ENCODE data around the gene EMC1.
"Not testable (repeated sequence)": the region's sequence is repeated elsewhere in the genome, so short reads cannot be mapped to it uniquely, and the experiment has no call there.

Gene EMC1

GRCh38 chr1:19262047-19262446 lies 10.7 kb upstream of the EMC1 start:
- TF ChIP-seq, protein P1, sequence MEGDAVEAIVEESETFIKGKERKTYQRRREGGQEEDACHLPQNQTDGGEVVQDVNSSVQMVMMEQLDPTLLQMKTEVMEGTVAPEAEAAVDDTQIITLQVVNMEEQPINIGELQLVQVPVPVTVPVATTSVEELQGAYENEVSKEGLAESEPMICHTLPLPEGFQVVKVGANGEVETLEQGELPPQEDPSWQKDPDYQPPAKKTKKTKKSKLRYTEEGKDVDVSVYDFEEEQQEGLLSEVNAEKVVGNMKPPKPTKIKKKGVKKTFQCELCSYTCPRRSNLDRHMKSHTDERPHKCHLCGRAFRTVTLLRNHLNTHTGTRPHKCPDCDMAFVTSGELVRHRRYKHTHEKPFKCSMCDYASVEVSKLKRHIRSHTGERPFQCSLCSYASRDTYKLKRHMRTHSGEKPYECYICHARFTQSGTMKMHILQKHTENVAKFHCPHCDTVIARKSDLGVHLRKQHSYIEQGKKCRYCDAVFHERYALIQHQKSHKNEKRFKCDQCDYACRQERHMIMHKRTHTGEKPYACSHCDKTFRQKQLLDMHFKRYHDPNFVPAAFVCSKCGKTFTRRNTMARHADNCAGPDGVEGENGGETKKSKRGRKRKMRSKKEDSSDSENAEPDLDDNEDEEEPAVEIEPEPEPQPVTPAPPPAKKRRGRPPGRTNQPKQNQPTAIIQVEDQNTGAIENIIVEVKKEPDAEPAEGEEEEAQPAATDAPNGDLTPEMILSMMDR (IDR thresholded peaks at IDR 0.05; ENCODE audit: insufficient read depth, low read length, poor library complexity, severe bottlenecking) = no peak
- Histone ChIP-seq H3K4me3 (replicated peaks; ENCODE audit: low read depth, low read length) (no peak overlapping the region), H3K36me3 (ENCODE audit: control insufficient read depth, insufficient read depth, low read length) (peaks cover 29% of the 10 kb centered on the region), H3K27me3 (replicated peaks; ENCODE audit: control insufficient read depth, insufficient read depth, low read length) (no peaks in the 10 kb centered on the region)
- no peak for DNase-seq (ENCODE audit: extremely low read depth, insufficient read length)

GRCh38 chr1:19260211-19261138 lies 9.2 kb upstream of the EMC1 start:
- no peak for DNase-seq (ENCODE audit: extremely low read depth, insufficient read length)
- Histone ChIP-seq H3K4me3 (replicated peaks; ENCODE audit: low read depth, low read length) (no peak overlapping the region), H3K36me3 (ENCODE audit: control insufficient read depth, insufficient read depth, low read length) (peaks cover 42% of the 10 kb centered on the region), H3K27me3 (replicated peaks; ENCODE audit: control insufficient read depth, insufficient read depth, low read length) (no peaks in the 10 kb centered on the region)
- TF ChIP-seq, protein P1 (IDR thresholded peaks at IDR 0.05; ENCODE audit: insufficient read depth, low read length, poor library complexity, severe bottlenecking) = no peak

GRCh38 chr1:19258353-19258752 lies 7.0 kb upstream of the EMC1 start:
- TF ChIP-seq, protein P1 (IDR thresholded peaks at IDR 0.05; ENCODE audit: insufficient read depth, low read length, poor library complexity, severe bottlenecking) = no peak
- H3K27me3 ChIP-seq (replicated peaks; ENCODE audit: control insufficient read depth, insufficient read depth, low read length) = no peaks in the 10 kb centered on the region
- DNase-seq (ENCODE audit: extremely low read depth, insufficient read length) = no peak
- no peak overlapping the region for H3K4me3 ChIP-seq (replicated peaks; ENCODE audit: low read depth, low read length)
- H3K36me3 ChIP-seq (ENCODE audit: control insufficient read depth, insufficient read depth, low read length) = peaks cover 47% of the 10 kb centered on the region

DNA sequence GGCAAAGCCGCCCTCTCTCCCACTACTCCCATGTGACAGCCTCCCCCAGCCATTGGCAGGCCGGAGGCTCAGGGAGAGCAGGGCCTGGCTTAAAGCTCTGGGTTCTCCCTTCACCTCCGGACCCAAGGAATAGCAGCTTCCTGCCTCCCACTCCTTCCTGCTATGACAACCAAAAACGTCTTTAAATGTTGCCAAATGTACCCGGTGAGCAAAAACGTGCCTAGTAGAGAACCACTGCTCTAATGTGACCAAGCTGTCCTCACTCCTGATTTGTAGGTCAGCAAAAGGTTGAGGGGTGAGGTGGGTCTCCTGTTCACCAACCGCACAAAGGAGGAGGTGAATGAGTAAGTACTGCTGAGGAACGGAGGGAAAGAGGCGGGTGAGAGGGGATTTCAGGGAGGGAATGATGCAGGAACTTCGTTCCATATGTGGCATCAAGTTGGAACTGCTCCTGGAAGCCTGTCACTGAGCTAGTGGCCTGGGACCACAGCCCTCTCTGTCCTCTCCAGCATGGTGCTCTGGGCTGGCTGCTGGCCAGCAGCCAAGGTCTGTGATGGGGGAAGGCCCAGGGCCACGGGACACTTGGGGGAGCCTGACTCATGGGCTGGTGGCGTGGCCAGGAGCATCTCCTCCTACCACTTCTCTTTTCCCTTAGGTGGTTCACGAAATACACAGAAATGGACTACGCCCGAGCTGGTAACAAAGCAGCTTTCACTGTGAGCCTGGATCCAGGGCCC lies 6.0 kb upstream of the EMC1 start:
- Histone ChIP-seq H3K36me3 (ENCODE audit: control insufficient read depth, insufficient read depth, low read length) (peaks cover 47% of the 10 kb centered on the region), H3K27me3 (replicated peaks; ENCODE audit: control insufficient read depth, insufficient read depth, low read length) (no peaks in the 10 kb centered on the region), H3K4me3 (replicated peaks; ENCODE audit: low read depth, low read length) (no peak overlapping the region)
- TF ChIP-seq, protein P1 (IDR thresholded peaks at IDR 0.05; ENCODE audit: insufficient read depth, low read length, poor library complexity, severe bottlenecking) = no peak
- DNase-seq (ENCODE audit: extremely low read depth, insufficient read length) = no peak

GRCh38 chr1:19256301-19256700 lies 5.0 kb upstream of the EMC1 start:
- H3K27me3 ChIP-seq (replicated peaks; ENCODE audit: control insufficient read depth, insufficient read depth, low read length); DNase-seq (ENCODE audit: extremely low read depth, insufficient read length); H3K4me3 ChIP-seq (replicated peaks; ENCODE audit: low read depth, low read length): not testable (repeated sequence)
- H3K36me3 ChIP-seq (ENCODE audit: control insufficient read depth, insufficient read depth, low read length) = peaks cover 47% of the 10 kb centered on the region

DNA sequence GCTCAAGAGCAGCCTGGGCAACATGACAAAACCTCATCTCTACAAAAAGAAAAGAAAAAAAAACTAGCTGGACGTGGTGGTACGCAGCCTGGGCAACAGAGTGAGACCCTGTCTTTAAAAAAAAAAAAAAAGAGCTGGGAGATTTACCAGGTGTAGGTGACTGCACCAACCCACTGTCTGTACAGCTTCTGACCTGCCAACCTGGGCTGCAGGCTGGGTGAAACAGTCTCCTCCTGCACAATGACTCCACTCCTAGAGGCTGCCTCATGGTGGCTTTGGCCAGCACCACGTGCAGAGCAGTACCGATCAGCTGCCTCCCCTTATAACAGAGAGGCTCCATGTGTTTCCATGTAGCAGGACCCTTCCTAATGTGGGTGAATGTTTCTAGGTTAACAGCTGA lies 4.0 kb upstream of the EMC1 start:
- DNase-seq (ENCODE audit: extremely low read depth, insufficient read length) = no peak
- Histone ChIP-seq H3K36me3 (ENCODE audit: control insufficient read depth, insufficient read depth, low read length) (peaks cover 41% of the 10 kb centered on the region), H3K4me3 (replicated peaks; ENCODE audit: low read depth, low read length) (no peak overlapping the region), H3K27me3 (replicated peaks; ENCODE audit: control insufficient read depth, insufficient read depth, low read length) (no peaks in the 10 kb centered on the region)
- TF ChIP-seq, protein P1 (IDR thresholded peaks at IDR 0.05; ENCODE audit: insufficient read depth, low read length, poor library complexity, severe bottlenecking) = no peak
